HepG2 (cell line): ENCODE measurements around the gene CEACAM16. TPM values are rescaled to one million over a fixed set of nuclear protein-coding genes. Genes with fewer than 3 reads are reported as not detected.

Experiments used
- CBX5 ChIP-seq: sonication (generic); formaldehyde crosslinking; IDR thresholded peaks from 2 replicates; pipeline ENCODE4 v1.4.0; 2020; ENCODE audit warnings: missing genetic modification reagents, borderline replicate concordance
- CHD2 ChIP-seq: IDR thresholded peaks from 2 replicates; pipeline ENCODE4 v1.6.1; 2011; ENCODE audit warnings: low read depth, low read length, improper control_type of control experiment
- HDAC2 ChIP-seq: sonication (generic); formaldehyde crosslinking; IDR thresholded peaks from 2 replicates; pipeline ENCODE4 v1.4.0; 2020; ENCODE audit warnings: missing genetic modification reagents
- HMGA1 ChIP-seq: sonication (generic); formaldehyde crosslinking; conservative IDR thresholded peaks from 2 replicates; pipeline ENCODE4 v1.4.0; 2020; ENCODE audit warnings: missing genetic modification reagents
- HNRNPL ChIP-seq: fragments of 200-400 bp; formaldehyde crosslinking; IDR thresholded peaks from 2 replicates; pipeline ENCODE4 v1.6.1; 2017; ENCODE audit warnings: mild to moderate bottlenecking, low read depth, low read length
- HOXA5 ChIP-seq: sonication (generic); formaldehyde crosslinking; IDR thresholded peaks from 2 replicates; pipeline ENCODE4 v1.4.0; 2020; ENCODE audit warnings: missing genetic modification reagents
- KLF9 ChIP-seq: IDR thresholded peaks from 2 replicates; pipeline ENCODE4 v1.6.1; 2016; ENCODE audit warnings: low read depth
- MED8 ChIP-seq: sonication (generic); formaldehyde crosslinking; IDR thresholded peaks from 2 replicates; pipeline ENCODE4 v1.8.1; 2023; ENCODE audit warnings: mild to moderate bottlenecking, missing genetic modification reagents; ENCODE audit not compliant: insufficient replicate concordance
- NR2F1 ChIP-seq, 2 experiments: fragments of 450-650 bp in 1 of 2; formaldehyde crosslinking in 1 of 2; IDR thresholded peaks; 2 replicates each; pipeline versions ENCODE4 v1.5.0 to v1.6.1; 2016 to 2020; ENCODE audit warnings: mild to moderate bottlenecking in 1 of 2, missing compliant biosample characterization in 1 of 2, missing genetic modification reagents in 1 of 2, moderate library complexity in 1 of 2
- RBM22 ChIP-seq: fragments of 200-400 bp; formaldehyde crosslinking; optimal IDR thresholded peaks from 2 replicates; pipeline ENCODE3; 2017; ENCODE audit warnings: mild to moderate bottlenecking, low read length, moderate library complexity
- RFX1 ChIP-seq: fragments of 450-650 bp; IDR thresholded peaks from 2 replicates; pipeline ENCODE4 v1.6.1; 2017
- TRIM24 ChIP-seq: sonication (generic); formaldehyde crosslinking; IDR thresholded peaks from 2 replicates; pipeline ENCODE4 v1.8.0; 2022; ENCODE audit warnings: mild to moderate bottlenecking, missing genetic modification reagents
- ZMYM3 ChIP-seq: sonication (generic); formaldehyde crosslinking; IDR thresholded peaks from 2 replicates; pipeline ENCODE4 v1.5.1; 2020; ENCODE audit warnings: mild to moderate bottlenecking, missing genetic modification reagents
- ZNF224 ChIP-seq: sonication (generic); formaldehyde crosslinking; IDR thresholded peaks from 2 replicates; pipeline ENCODE4 v1.5.0; 2020; ENCODE audit warnings: mild to moderate bottlenecking, missing genetic modification reagents
- ZNF33A ChIP-seq: sonication (generic); formaldehyde crosslinking; IDR thresholded peaks from 2 replicates; pipeline ENCODE4 v1.5.1; 2020; ENCODE audit warnings: missing genetic modification reagents, mild to moderate bottlenecking, moderate library complexity, borderline replicate concordance
- ZNF552 ChIP-seq: sonication (generic); formaldehyde crosslinking; IDR thresholded peaks from 2 replicates; pipeline ENCODE4 v1.9.0; 2022; ENCODE audit warnings: missing genetic modification reagents, mild to moderate bottlenecking, borderline replicate concordance
- ZNF572 ChIP-seq: sonication (generic); formaldehyde crosslinking; IDR thresholded peaks from 2 replicates; pipeline ENCODE4 v1.5.1; 2020; ENCODE audit warnings: mild to moderate bottlenecking, missing genetic modification reagents
- ZSCAN12 ChIP-seq: sonication (generic); formaldehyde crosslinking; IDR thresholded peaks from 2 replicates; pipeline ENCODE4 v1.9.0; 2021; ENCODE audit warnings: mild to moderate bottlenecking, missing genetic modification reagents
- ZSCAN30 ChIP-seq: sonication (generic); formaldehyde crosslinking; IDR thresholded peaks from 2 replicates; pipeline ENCODE4 v1.5.0; 2020; ENCODE audit warnings: mild to moderate bottlenecking, missing genetic modification reagents
- polyA plus RNA-seq, 8 experiments: library from polyadenylated mRNA; depleted of rRNA in 3 of 8; stranded (reverse) in 7 of 8; unstranded in 1 of 8; fragments of >200 nt; fragmentation: Illumina TruSeq in 4 of 8; extraction: Trizol in 4 of 8; gene quantifications; 2 replicates each; pipeline versions ENCODE4 v1.2.1 to v1.2.3, GENCODE V29; 2011 to 2016; ENCODE audit warnings: low read depth in 4 of 8, missing spikeins in 1 of 8, mixed read lengths in 1 of 8; ENCODE audit not compliant: insufficient read depth in 1 of 8
- total RNA-seq, 5 experiments: library from RNA; depleted of rRNA; stranded (reverse); fragments of >200 nt; fragmentation: Illumina TruSeq; extraction: Trizol; gene quantifications; 2 replicates each; pipeline ENCODE4 v1.2.3, GENCODE V29; 2016; ENCODE audit warnings: low read depth in 1 of 5
- TF ChIP-seq, protein P1 (sequence below): sonication (generic); formaldehyde crosslinking; IDR thresholded peaks from 2 replicates; pipeline ENCODE4 v1.8.0; 2022; ENCODE audit warnings: missing genetic modification reagents, low read depth, mild to moderate bottlenecking, borderline replicate concordance
- TF ChIP-seq, protein P2 (sequence below): sonication (generic); formaldehyde crosslinking; conservative IDR thresholded peaks from 2 replicates; pipeline ENCODE4 v1.4.0; 2020; ENCODE audit warnings: missing genetic modification reagents
- TF ChIP-seq, protein P3 (sequence below): sonication (generic); formaldehyde crosslinking; IDR thresholded peaks from 2 replicates; pipeline ENCODE4 v1.5.1; 2020; ENCODE audit warnings: mild to moderate bottlenecking, moderate library complexity, missing genetic modification reagents
- TF ChIP-seq, protein P4 (sequence below): sonication (generic); formaldehyde crosslinking; IDR thresholded peaks from 2 replicates; pipeline ENCODE4 v1.4.0; 2020; ENCODE audit warnings: missing genetic modification reagents
- TF ChIP-seq, protein P5 (sequence below): sonication (generic); formaldehyde crosslinking; IDR thresholded peaks from 2 replicates; pipeline ENCODE4 v1.4.0; 2020; ENCODE audit warnings: mild to moderate bottlenecking, missing genetic modification reagents

The CEACAM16 gene
- total and polyA plus RNA-seq, 2 of the 13 experiments (the other 11 are each of a cell fraction or from before 2014, with no cell fraction given): not detected

DNA sequence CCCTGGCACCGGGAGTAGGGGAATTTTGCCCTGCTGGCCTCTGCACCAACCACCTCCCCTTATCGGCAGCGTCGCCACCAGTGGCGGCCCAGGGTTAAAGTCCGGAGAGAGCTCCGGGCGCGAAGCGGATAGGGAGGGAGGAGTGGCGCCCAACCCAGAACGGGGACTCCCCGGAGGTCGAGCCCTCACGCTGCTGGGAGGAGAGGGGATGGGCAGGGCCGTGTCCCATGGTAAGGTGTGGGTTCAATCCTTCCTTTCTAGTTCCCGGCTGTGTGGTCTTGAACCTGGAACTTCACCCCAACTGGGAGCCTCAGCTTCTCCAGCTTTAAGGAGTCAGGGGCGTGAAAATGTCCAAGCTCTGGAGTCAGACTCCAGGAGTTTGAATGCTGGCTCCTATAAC is 26.3 kb downstream of the CEACAM16 start (continued):
- TF ChIP-seq, protein P1, sequence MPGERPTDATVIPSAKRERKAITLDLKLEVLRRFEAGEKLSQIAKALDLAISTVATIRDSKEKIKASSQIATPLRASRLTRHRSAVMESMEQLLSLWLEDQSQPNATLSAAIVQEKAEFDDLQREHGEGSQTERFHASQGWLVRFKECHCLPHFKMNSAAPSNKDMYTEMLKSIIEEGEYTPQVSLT: no peak
- TF ChIP-seq HOXA5 (CRISPR knock-in tag): peak; percentile 42; the same call in 1 of the 2 replicates
- TF ChIP-seq, protein P2, sequence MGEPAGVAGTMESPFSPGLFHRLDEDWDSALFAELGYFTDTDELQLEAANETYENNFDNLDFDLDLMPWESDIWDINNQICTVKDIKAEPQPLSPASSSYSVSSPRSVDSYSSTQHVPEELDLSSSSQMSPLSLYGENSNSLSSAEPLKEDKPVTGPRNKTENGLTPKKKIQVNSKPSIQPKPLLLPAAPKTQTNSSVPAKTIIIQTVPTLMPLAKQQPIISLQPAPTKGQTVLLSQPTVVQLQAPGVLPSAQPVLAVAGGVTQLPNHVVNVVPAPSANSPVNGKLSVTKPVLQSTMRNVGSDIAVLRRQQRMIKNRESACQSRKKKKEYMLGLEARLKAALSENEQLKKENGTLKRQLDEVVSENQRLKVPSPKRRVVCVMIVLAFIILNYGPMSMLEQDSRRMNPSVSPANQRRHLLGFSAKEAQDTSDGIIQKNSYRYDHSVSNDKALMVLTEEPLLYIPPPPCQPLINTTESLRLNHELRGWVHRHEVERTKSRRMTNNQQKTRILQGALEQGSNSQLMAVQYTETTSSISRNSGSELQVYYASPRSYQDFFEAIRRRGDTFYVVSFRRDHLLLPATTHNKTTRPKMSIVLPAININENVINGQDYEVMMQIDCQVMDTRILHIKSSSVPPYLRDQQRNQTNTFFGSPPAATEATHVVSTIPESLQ (CRISPR knock-in tag): no peak
- TF ChIP-seq ZNF33A: no peak
- no peak for TF ChIP-seq RFX1
- TF ChIP-seq, protein P3, sequence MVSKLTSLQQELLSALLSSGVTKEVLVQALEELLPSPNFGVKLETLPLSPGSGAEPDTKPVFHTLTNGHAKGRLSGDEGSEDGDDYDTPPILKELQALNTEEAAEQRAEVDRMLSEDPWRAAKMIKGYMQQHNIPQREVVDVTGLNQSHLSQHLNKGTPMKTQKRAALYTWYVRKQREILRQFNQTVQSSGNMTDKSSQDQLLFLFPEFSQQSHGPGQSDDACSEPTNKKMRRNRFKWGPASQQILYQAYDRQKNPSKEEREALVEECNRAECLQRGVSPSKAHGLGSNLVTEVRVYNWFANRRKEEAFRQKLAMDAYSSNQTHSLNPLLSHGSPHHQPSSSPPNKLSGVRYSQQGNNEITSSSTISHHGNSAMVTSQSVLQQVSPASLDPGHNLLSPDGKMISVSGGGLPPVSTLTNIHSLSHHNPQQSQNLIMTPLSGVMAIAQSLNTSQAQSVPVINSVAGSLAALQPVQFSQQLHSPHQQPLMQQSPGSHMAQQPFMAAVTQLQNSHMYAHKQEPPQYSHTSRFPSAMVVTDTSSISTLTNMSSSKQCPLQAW (CRISPR knock-in tag): peak; percentile 52; the same call in 1 of the 2 replicates
- peak; percentile 99 for TF ChIP-seq HNRNPL
- peak in 1 of 2 experiments; percentile 62; a peak in 1 of 4 replicates for TF ChIP-seq NR2F1 (CRISPR knock-in tag; IDR thresholded peaks at IDR 0.05)
- peak; percentile 46 for TF ChIP-seq MED8 (CRISPR knock-in tag)
- TF ChIP-seq CBX5 (CRISPR knock-in tag): peak; percentile 69; the same call in 1 of the 2 replicates
- TF ChIP-seq KLF9 (CRISPR knock-in tag): no peak
- TF ChIP-seq RBM22: no peak
- no peak for TF ChIP-seq ZSCAN12 (CRISPR knock-in tag)
- TF ChIP-seq ZSCAN30: no peak
- no peak for TF ChIP-seq ZNF552 (CRISPR knock-in tag)
- TF ChIP-seq ZNF224: no peak
- TF ChIP-seq, protein P4, sequence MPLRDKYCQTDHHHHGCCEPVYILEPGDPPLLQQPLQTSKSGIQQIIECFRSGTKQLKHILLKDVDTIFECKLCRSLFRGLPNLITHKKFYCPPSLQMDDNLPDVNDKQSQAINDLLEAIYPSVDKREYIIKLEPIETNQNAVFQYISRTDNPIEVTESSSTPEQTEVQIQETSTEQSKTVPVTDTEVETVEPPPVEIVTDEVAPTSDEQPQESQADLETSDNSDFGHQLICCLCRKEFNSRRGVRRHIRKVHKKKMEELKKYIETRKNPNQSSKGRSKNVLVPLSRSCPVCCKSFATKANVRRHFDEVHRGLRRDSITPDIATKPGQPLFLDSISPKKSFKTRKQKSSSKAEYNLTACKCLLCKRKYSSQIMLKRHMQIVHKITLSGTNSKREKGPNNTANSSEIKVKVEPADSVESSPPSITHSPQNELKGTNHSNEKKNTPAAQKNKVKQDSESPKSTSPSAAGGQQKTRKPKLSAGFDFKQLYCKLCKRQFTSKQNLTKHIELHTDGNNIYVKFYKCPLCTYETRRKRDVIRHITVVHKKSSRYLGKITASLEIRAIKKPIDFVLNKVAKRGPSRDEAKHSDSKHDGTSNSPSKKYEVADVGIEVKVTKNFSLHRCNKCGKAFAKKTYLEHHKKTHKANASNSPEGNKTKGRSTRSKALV (CRISPR knock-in tag): no peak
- TF ChIP-seq, protein P5, sequence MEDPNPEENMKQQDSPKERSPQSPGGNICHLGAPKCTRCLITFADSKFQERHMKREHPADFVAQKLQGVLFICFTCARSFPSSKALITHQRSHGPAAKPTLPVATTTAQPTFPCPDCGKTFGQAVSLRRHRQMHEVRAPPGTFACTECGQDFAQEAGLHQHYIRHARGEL (CRISPR knock-in tag): no peak
- TF ChIP-seq HDAC2 (CRISPR knock-in tag): peak; percentile 71; the same call in 1 of the 2 replicates
- TF ChIP-seq TRIM24 (CRISPR knock-in tag): no peak
- TF ChIP-seq ZNF572 (CRISPR knock-in tag): no peak
- no peak for TF ChIP-seq HMGA1 (CRISPR knock-in tag)
- peak; percentile 90 for TF ChIP-seq ZMYM3 (CRISPR knock-in tag)
- TF ChIP-seq CHD2: no peak
